ENCODE measurements around the gene SNUPN. TPM values are rescaled to one million over a fixed set of nuclear protein-coding genes. Genes with fewer than 3 reads are reported as not detected.

SNUPN gene
- total and polyA plus RNA-seq, 12 donors = 13.5 to 40.8 (median 23.4) TPM

DNA sequence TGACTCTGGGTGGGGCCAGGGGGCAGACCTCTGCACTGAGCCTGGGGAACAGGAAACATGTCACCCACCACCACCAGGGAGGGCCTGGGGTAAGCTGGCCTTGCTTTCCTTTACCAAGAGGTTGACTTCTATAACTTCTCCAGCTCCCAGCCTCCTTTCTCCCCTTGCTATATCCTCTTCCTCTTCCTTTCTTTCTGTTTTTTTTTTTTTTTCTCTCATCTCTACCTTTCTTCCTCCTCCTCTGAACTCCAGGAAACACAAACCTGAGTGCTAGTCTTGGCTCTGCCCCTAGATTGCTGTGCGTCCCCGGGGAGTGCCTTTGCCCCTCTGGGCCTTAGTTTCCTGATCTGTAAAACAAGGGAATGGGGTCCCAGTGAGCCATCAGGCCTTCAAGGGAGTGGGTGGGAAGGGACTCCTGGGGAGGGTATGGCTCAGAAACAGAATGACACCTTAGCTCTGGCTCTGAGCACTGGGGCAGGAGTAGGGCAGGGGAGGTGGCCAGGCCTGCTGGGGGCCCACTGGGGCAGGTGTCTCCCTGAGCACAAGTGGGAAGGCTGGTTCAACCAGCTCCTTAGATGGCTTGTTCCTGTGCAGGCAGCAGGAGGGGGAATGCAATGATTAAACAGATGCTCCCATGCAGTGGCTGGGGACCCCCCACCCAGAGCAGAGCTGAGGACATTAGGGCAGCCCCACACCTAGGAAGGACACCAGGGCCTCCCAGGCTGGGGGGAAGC is 26.5 kb upstream of the SNUPN start:
- Histone ChIP-seq H3K4me1 (replicated peaks in 1 of 2) (peaks cover 39 to 69% of the 10 kb centered on the region in 2 donors), H3K27ac (peak overlapping the region in 4 of 5 donors; percentile 58 to 98 (median 68)), H3K27me3 (no peaks in the 10 kb centered on the region), H3K36me3 (replicated peaks in 1 of 2) (peaks cover 0 to under 1% of the 10 kb centered on the region in 2 donors), H3K9me3 (replicated peaks in 1 of 3) (no peaks in the 10 kb centered on the region), H3K4me3 (peak overlapping the region in 1 of 4 donors; percentile 71)
- no peak for TF ChIP-seq POLR2A (IDR thresholded peaks at IDR 0.05)
- TF ChIP-seq, protein P1, sequence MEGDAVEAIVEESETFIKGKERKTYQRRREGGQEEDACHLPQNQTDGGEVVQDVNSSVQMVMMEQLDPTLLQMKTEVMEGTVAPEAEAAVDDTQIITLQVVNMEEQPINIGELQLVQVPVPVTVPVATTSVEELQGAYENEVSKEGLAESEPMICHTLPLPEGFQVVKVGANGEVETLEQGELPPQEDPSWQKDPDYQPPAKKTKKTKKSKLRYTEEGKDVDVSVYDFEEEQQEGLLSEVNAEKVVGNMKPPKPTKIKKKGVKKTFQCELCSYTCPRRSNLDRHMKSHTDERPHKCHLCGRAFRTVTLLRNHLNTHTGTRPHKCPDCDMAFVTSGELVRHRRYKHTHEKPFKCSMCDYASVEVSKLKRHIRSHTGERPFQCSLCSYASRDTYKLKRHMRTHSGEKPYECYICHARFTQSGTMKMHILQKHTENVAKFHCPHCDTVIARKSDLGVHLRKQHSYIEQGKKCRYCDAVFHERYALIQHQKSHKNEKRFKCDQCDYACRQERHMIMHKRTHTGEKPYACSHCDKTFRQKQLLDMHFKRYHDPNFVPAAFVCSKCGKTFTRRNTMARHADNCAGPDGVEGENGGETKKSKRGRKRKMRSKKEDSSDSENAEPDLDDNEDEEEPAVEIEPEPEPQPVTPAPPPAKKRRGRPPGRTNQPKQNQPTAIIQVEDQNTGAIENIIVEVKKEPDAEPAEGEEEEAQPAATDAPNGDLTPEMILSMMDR (IDR thresholded peaks at IDR 0.05) = no peak
- 43 to 61% (median 58%) methylated on average over 2 of the region's 2 CpGs for WGBS, 4 donors
- DNase-seq = no peak
- intact Hi-C loops (cut with DNase I) = no loop called here

GRCh38 chr15:75650908-75651809 is 25.6 kb upstream of the SNUPN start:
- intact Hi-C loops (cut with DNase I) = no loop called here
- peak; percentile 85 to 96 (median 93) for DNase-seq
- peak overlapping the region in 4 of 5 donors; percentile 58 to 98 (median 68) for H3K27ac ChIP-seq

GRCh38 chr15:75649848-75650247 is 24.3 kb upstream of the SNUPN start:
- no peak for TF ChIP-seq POLR2A (IDR thresholded peaks at IDR 0.05)
- TF ChIP-seq, protein P1 (IDR thresholded peaks at IDR 0.05) = no peak
- 89 to 94% (median 91%) methylated on average over 18 of the region's 18 CpGs for WGBS, 4 donors
- intact Hi-C loops (cut with DNase I) = no loop called here
- H3K9me3 ChIP-seq (replicated peaks in 1 of 3) = no peaks in the 10 kb centered on the region
- no peaks in the 10 kb centered on the region for H3K27me3 ChIP-seq
- H3K36me3 ChIP-seq (replicated peaks in 1 of 2) = no peaks in the 10 kb centered on the region
- DNase-seq = no peak
- H3K4me1 ChIP-seq (replicated peaks in 1 of 2) = peaks cover 39 to 71% of the 10 kb centered on the region in 2 donors
- peak overlapping the region in 2 of 5 donors; percentile 30 to 98 for H3K27ac ChIP-seq
- H3K4me3 ChIP-seq = peak overlapping the region in 1 of 4 donors; percentile 71

More at GRCh38 chr15:75650908-75651809, 25.6 kb upstream of the SNUPN start:
- Histone ChIP-seq H3K9me3 (replicated peaks in 1 of 3) (no peaks in the 10 kb centered on the region), H3K4me3 (peak overlapping the region in 1 of 4 donors; percentile 71), H3K36me3 (replicated peaks in 1 of 2) (no peaks in the 10 kb centered on the region), H3K4me1 (replicated peaks in 1 of 2) (peaks cover 39 to 77% of the 10 kb centered on the region in 2 donors), H3K27me3 (no peaks in the 10 kb centered on the region)
- 26 to 51% (median 29%) methylated on average over 5 to 9 of the region's 9 CpGs for WGBS, 4 donors
- TF ChIP-seq POLR2A (IDR thresholded peaks at IDR 0.05) = no peak
- TF ChIP-seq, protein P1 (IDR thresholded peaks at IDR 0.05) = no peak
